ENCODE data around the gene SYNJ2.
"Not testable (repeated sequence)": the region's sequence is repeated elsewhere in the genome, so short reads cannot be mapped to it uniquely, and the experiment has no call there.

Gene SYNJ2

DNA sequence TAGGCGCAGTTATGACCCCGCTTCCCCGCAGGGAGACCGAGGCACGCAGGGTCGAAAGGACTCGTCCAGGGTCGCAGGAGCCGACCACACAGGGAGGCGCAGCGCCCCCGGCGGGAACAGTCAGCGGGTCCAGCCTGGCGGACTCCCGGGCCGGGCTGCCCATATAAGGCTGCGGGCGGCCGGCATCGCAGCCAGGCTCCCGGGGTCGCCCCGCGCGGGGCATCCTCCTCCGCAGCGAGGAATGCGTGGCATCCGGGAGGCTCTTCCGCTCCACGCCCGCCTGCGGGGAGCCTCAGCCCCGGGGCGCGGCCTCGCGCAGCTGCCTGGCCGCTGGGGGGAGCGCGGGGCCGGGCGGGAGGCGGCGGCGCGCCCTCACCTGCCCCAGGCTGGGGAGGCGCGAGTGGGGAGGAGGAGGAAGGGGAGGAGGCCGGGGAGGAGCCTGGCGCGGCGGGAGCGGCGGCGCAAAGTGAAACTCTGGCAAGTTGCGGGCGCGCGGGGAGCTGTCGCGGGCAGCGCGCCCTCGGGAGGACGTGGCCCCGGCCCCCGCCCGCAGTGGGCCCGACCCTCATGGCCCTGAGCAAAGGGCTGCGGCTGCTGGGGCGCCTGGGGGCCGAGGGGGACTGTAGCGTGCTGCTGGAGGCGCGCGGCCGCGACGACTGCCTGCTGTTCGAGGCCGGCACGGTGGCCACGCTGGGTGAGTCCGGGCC is at the start of gene SYNJ2:
Gene SYNJ2 (plus strand): TSS at position 469 of the 707 bp plus-strand sequence. CDS start 99 bp downstream, at position 568.
- DNase-seq (ENCODE audit: low read depth, low spot score) = no peak

- DNase-seq (ENCODE audit: low read depth, low spot score) = no peak
Measured at GRCh38 chr6:157935786-157936185, 45.9 kb upstream of the SYNJ2 start.

- DNase-seq (ENCODE audit: low read depth, low spot score) = no peak
Measured at GRCh38 chr6:157937318-157937717, 44.3 kb upstream of the SYNJ2 start.

DNA sequence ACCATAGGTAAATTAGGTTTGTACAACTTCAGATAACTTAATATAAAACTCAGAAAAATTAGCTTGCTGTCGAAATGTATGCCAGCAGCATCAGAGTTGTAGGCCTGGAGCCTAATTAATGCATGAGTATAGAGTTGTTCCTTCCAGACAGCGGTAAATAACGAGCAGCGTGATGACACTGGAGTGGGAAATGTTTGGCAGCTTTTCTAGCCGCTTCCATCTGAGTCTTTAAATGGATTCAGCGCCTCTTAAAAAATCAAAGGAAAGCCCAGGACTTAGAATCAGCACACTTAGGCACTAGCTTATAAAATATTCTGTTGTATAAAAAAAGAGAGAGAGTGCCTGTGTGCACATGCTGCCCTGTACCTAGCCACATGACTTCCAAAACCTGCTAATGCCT is 43.7 kb upstream of the SYNJ2 start:
- no peak for DNase-seq (ENCODE audit: low read depth, low spot score)

DNA sequence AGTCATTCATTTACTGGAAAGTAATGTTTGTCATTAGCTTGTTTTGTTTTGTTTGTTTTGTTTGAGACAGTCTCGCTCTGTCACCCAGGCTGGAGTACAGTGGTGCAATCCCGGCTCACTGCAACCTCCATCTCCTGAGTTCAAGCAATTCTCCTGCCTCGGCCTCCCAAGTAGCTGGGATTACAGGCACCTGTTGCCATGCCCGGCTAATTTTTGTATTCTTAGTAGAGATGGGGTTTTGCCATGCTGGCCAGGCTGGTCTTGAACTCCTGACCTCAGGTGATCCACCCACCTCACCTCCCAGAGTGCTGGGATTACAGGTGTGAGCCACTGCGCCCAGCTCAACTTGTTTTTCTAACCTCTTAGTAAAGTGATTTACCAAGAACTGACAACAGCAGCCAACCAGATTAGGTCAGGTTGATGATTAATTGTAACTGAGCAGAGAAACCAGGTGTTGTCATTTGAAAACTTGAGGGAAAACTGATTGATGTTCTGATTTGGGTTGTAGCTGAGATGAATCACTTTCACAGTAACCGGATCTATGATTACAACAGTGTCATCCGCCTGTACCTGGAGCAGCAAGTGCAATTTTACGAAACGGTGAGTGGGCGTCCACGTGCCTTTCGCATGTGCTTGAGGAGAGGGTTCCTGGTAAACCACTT is 41.2 kb upstream of the SYNJ2 start:
- DNase-seq (ENCODE audit: low read depth, low spot score) = not testable (repeated sequence)

DNA sequence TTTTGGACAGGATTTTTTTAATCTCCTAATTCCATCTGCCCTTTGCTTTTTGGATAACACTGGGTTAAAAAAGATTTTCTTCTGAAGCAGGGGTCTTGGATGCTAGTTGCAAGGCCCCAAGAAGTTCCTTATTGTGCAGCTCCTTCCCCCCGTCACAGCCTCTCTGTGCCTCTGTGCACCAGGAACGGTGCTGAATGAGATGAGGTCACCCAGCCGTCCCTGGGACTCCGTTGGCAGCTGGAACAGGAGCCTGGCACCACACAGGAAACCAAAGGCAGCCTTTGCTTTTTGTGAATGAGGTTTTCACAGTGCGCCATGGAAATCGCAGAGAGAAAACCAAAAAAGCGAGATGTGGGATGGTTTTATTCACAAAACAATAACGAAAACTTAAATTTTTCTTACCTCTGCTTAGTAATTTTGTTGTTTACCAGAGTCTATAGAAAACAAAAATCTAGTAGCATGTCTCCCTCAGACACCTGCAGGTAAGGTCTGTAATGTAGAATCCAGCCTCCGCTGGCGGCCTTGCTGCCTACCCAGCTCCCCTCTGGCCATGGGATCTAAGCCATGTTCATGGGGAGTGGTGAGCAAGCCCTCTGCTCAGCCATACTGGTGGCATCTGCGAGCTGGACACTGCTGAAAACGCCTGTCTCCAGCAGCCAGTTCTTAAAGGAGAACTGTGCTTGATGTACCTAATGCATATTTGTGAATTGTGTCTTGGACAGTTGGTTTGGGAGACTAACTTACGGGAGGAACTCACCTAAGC is 40.4 kb upstream of the SYNJ2 start:
- DNase-seq (ENCODE audit: low read depth, low spot score) = no peak

GRCh38 chr6:157942351-157942750 is 39.3 kb upstream of the SYNJ2 start:
- DNase-seq (ENCODE audit: low read depth, low spot score) = no peak

- DNase-seq (ENCODE audit: low read depth, low spot score) = no peak
Measured at GRCh38 chr6:157943249-157943963, 38.3 kb upstream of the SYNJ2 start.

GRCh38 chr6:157943964-157944283 is 37.7 kb upstream of the SYNJ2 start:
- DNase-seq (ENCODE audit: low read depth, low spot score) = no peak

- DNase-seq (ENCODE audit: low read depth, low spot score) = peak; percentile 48
Measured at GRCh38 chr6:157944983-157945931, 36.4 kb upstream of the SYNJ2 start.

DNA sequence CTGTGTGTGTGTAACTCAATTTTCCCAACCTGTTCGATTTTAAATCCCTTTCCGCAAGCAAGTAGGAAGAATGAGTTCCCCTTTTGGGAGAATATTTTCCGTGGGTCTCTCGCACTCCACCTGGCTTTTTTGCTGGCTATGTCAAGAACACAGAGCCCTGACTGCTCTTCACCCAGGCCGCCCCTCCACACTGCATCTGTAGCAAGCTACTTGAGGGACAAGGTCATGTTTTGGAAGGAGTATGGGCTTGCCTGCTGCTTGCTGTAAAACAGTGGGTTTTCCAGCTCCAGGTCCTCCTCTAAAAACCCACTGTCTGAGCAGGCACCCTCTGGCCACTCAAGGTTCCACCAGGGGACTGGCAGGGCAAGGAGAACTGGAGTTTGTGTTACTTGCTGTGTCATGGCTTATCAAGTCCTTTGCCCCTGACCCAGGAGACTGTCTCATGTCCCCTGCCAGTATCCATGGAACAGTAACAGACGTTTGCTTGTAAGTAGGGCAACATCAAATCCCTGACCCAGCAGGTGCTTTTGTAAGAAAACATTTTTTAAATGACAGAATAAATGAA is 35.5 kb upstream of the SYNJ2 start:
- DNase-seq (ENCODE audit: low read depth, low spot score) = no peak

DNA sequence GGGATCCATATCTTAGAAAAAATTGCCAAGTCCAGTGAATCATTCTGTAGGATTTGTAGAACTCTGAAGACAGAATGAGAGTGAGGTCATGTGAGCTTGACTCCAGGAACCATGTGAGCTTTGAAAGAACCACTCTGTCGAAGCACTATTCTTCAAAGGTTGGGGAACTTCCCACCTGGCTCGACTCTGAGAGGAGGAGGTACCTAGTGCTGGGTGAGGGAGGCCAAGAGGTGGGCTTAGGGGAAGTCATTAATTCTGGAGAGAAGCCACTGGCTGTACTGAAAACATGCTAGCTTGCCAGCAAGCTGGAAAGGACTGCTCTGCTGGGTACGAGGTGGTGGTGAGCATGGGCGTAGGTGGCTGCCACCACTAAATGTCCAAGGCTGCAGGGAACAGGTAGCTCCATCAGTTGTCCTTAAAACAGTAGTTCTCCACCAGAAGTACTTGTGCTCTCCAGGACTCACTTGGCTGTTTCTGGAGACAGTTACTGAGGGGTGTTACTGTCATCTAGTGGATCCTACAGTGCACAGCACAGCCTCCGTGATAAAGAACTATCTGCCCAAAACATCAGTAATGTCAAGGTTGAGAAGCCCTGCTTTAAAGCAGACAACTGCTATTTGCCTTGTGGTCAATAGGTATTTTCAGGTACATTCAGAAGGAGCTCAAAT is 34.7 kb upstream of the SYNJ2 start:
- DNase-seq (ENCODE audit: low read depth, low spot score) = no peak

DNA sequence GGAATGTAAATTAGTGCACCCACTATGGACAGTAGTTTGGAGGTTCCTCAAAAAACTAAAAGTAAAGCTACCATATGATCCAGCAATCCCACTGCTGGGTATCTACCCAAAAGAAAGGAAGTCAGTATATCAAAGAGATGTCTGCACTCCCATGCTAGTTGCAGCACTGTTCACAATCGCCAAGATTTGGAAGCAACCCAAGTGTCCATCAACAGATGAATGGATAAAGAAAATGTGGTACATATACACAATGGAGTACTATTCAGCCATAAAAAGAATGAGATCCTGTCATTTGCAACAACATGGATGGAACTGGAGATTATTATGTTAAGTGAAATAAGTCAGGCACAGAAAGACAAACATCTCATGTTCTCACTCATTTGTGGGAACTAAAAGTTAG is 30.8 kb upstream of the SYNJ2 start:
- not testable (repeated sequence) for DNase-seq (ENCODE audit: low read depth, low spot score)

DNA sequence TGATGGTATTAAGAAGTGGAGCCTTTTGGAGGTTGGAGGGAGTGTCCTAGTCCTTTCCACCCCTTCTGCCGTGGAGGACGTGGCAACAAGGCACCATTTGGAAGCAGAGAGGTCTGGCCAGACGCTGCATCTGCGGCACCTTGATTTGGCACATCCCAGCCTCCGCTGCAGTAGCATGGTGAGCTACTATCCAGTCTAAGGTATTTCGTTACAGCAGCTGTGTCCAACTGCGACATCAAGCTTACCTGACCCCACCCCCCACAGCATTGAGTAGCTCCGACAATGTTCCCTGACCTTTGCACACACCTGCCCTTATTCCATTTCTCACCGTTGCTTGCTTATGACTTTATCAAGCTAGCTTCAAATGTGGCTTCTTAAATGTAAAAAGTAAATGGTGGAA is 29.8 kb upstream of the SYNJ2 start:
- DNase-seq (ENCODE audit: low read depth, low spot score) = no peak

GRCh38 chr6:157952861-157953351 is 28.8 kb upstream of the SYNJ2 start:
- no peak for DNase-seq (ENCODE audit: low read depth, low spot score)

DNA sequence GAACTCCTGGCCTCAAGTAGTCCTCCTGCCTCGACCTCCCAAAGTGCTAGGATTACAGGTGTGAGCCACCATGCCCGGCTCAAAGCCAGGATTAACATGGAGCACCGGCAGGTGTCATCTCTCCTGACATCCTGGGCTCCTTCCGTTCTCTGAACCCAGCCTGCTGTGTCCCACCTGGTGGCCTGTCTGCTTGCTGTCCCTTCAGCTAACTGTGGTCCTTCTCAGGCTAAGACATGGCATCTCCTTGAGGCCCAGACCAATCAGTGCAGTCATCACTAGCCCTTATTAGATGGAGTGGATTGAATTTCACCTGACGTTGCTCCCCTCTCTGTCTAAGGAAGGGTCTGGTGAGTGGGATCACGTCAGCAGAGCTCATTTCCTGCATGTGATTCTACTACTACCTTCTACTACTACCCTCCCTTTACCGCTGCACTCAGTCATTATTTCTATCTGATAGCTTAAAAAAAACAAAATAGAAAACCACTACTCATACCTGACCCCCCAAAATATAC is 28.0 kb upstream of the SYNJ2 start:
- DNase-seq (ENCODE audit: low read depth, low spot score) = no peak

DNA sequence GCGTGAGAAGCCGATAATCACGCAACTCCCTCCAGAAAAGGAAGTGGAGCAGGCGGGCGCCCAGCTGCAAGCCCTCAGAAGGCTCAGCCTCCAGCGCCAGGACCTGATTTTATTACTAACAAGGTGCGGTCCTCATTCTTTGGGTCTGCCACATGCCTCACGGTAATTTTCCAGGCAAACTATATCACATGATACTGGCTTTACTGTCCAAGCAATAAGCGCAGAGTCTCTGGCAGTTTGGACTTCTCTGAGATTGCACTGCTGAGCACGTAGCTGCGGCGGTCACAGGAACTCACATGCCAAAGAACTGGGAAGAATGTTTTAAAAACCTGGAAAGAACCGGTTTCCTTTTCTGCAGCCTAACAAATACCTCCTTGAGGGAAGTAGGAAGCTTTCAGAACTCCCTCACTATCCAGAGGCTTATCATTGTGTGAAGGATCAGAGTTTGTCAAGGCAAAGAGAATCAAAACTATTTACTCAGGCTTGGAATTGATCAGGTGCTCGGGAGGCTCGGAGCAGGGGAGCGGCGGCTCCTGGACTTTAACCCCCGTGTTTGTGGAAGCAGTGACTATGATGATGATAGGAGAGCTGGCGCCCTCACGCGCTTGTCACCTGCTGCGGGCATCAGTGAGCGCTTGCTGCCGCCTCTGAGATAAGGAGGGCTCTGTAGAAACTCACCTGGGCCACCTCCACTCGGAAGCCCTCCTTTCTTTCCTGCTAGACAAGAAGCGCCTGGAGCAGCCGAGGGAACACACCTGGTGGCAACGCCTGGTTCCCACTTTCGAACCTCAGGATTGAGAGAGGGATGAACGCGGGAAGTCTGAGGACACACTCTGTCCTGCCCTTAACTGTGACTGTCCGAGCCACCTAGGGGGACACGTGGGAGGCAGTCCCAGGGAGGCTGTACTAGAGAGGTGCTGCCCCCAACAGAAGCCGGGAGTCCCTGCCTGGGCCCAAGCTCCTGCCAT is 27.2 kb upstream of the SYNJ2 start:
- DNase-seq (ENCODE audit: low read depth, low spot score) = no peak

GRCh38 chr6:157955675-157956074 is 26.0 kb upstream of the SYNJ2 start:
- DNase-seq (ENCODE audit: low read depth, low spot score) = no peak

Measured in brain pericyte (primary cell).